ENCODE data around the gene RNF175. TPM values are rescaled to one million over a fixed set of nuclear protein-coding genes. Genes with fewer than 3 reads are reported as not detected.

The RNF175 gene
- total and polyA plus RNA-seq, 2 experiments from 2014 or later = 1.4 to 1.9 TPM

DNA sequence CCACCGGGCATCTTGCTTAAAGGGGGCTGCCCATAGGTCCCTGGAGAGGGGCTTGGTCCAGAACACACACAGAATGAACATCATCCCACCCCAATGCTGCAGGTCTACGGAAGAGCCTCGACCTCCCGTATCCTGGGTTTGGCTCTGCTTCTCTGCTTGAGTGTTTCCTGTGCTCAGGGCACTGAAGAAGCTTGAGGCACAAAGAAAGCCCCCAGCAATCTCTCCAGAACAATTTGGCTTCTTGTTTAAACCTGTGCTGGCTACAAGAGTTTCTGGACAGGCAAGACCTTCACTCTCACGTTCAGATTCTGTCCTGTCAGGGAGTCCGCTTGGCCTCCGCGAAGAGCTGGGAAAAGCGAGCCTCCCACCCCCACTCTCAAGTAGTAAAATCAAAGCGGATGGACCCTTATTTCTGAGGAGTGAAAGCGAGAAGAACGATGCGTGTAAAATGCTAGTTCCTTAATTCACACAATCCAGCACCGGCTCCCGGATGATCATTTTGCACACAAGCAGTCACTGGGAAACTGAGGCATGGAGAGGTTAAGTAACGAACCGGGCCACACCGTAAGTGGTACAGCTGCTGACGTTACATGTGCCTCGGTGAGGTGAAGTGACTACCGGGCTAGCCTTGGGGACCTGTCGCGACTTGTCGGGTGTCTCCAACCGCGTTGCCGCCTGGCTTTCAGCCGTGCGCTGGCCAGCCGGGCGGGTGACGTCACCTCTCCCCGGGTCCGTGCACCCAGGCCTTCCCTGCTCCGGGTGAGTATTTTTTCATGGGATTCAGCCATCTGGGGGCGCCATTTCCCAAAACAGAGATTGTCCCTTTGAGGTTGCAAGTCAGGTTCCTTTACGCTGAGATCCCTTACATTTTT, 32.2 kb upstream of the RNF175 start:
- Histone ChIP-seq H3K4me3 (peak overlapping the region; percentile 24), H3K27me3 (peaks cover 56% of the 10 kb centered on the region)

GRCh38 chr4:153790962-153791551, 31.2 kb upstream of the RNF175 start:
- peak; percentile 24 to 75 for DNase-seq (ENCODE audit: low read depth in 1 of 2, low spot score in 1 of 2)
- Histone ChIP-seq H3K27me3 (peaks cover 64% of the 10 kb centered on the region), H3K4me3 (peak overlapping the region; percentile 21)

More for the DNA sequence above, 32.2 kb upstream of the RNF175 start:
- Histone ChIP-seq H3K9me3 (ENCODE audit: low read depth) (no peaks in the 10 kb centered on the region), H3K36me3 (no peaks in the 10 kb centered on the region), H3K4me1 (ENCODE audit: low read depth) (no peaks in the 10 kb centered on the region), H3K27ac (no peak overlapping the region)
- peak; percentile 25 to 80 for DNase-seq (ENCODE audit: low read depth in 1 of 2, low spot score in 1 of 2)
- TF ChIP-seq, protein P1, sequence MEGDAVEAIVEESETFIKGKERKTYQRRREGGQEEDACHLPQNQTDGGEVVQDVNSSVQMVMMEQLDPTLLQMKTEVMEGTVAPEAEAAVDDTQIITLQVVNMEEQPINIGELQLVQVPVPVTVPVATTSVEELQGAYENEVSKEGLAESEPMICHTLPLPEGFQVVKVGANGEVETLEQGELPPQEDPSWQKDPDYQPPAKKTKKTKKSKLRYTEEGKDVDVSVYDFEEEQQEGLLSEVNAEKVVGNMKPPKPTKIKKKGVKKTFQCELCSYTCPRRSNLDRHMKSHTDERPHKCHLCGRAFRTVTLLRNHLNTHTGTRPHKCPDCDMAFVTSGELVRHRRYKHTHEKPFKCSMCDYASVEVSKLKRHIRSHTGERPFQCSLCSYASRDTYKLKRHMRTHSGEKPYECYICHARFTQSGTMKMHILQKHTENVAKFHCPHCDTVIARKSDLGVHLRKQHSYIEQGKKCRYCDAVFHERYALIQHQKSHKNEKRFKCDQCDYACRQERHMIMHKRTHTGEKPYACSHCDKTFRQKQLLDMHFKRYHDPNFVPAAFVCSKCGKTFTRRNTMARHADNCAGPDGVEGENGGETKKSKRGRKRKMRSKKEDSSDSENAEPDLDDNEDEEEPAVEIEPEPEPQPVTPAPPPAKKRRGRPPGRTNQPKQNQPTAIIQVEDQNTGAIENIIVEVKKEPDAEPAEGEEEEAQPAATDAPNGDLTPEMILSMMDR (IDR thresholded peaks at IDR 0.05; ENCODE audit: low read depth, low read length) = peak; percentile 37

DNA sequence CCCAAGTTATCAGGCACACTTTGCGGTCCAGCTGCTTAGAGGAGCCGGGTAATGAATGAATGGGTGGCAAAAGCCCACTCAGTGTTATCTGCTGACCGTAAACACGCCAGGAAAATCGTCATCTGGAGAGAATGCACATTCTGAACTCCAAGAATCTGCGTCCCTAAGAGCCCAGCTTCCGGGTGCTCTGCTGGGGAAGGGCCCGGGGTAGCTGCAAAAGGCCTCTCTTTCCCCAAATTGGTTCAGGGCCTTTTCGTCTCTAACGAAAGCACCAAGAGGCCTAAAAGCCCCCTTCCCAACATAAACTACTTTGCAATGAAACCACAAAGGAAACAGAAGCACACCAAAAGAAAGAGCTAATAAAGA, 30.7 kb upstream of the RNF175 start:
- Histone ChIP-seq H3K9me3 (ENCODE audit: low read depth) (no peaks in the 10 kb centered on the region), H3K4me3 (peak overlapping the region; percentile 21), H3K27ac (no peak overlapping the region), H3K27me3 (peaks cover 64% of the 10 kb centered on the region), H3K36me3 (no peaks in the 10 kb centered on the region), H3K4me1 (ENCODE audit: low read depth) (no peaks in the 10 kb centered on the region)
- no peak for DNase-seq (ENCODE audit: low read depth in 1 of 2, low spot score in 1 of 2)
- TF ChIP-seq, protein P1 (IDR thresholded peaks at IDR 0.05; ENCODE audit: low read depth, low read length) = no peak

More at GRCh38 chr4:153790962-153791551, 31.2 kb upstream of the RNF175 start:
- Histone ChIP-seq H3K4me1 (ENCODE audit: low read depth) (no peaks in the 10 kb centered on the region), H3K36me3 (no peaks in the 10 kb centered on the region), H3K9me3 (ENCODE audit: low read depth) (no peaks in the 10 kb centered on the region), H3K27ac (no peak overlapping the region)
- TF ChIP-seq, protein P1 (IDR thresholded peaks at IDR 0.05; ENCODE audit: low read depth, low read length) = peak; percentile 24

DNA sequence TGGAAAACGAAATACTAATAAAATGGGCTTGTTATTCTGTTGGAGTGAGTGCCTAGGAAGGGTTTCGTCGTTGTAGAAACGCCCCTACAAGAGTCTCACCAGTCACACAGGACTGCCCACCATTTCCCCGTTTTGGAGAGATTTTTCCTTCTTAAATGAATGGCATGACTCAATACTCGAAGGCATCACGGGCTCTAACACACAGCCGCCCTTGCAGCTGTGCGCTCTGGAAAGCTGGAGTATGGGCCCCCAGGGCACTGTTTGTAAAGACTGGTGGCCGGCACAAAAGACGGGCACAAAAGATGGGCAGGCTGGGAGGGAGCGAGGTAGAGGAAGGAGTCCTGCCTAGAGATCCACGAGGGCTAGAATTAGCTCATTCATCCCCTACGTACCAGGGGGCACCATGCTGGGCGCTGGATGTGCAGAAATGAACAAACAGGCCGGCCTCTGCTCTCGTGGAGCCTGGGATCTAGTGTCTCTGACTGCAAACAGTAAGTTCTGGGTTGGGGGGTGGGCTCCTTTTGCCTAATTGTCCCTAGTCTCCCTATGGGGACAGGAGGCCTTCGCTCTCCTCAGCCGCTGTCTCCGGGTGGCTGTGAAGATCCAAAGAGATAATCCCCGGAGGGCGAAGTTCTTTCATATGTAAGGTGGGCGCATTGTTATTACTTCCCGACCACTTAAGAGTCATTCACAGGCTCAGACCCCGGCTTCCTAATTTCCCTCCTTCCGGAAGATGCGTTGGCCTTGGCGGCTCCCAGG, 30.1 kb upstream of the RNF175 start:
- no peaks in the 10 kb centered on the region for H3K36me3 ChIP-seq
- H3K27me3 ChIP-seq = peaks cover 64% of the 10 kb centered on the region
- no peaks in the 10 kb centered on the region for H3K4me1 ChIP-seq (ENCODE audit: low read depth)
- H3K4me3 ChIP-seq = no peak overlapping the region
- no peak for DNase-seq (ENCODE audit: low read depth in 1 of 2, low spot score in 1 of 2)
- no peaks in the 10 kb centered on the region for H3K9me3 ChIP-seq (ENCODE audit: low read depth)
- H3K27ac ChIP-seq = no peak overlapping the region
- TF ChIP-seq, protein P1 (IDR thresholded peaks at IDR 0.05; ENCODE audit: low read depth, low read length) = no peak

- H3K4me1 ChIP-seq (ENCODE audit: low read depth) = no peaks in the 10 kb centered on the region
- peaks cover 64% of the 10 kb centered on the region for H3K27me3 ChIP-seq
- no peaks in the 10 kb centered on the region for H3K36me3 ChIP-seq
- H3K27ac ChIP-seq = no peak within 1 kb of the TSS
- H3K4me3 ChIP-seq = peak within 1 kb of the TSS; percentile 22
- TF ChIP-seq, protein P1 (IDR thresholded peaks at IDR 0.05; ENCODE audit: low read depth, low read length) = no peak
- DNase-seq (ENCODE audit: low read depth in 1 of 2, low spot score in 1 of 2) = peak in 1 of 2 donors; percentile 53
- no peaks in the 10 kb centered on the region for H3K9me3 ChIP-seq (ENCODE audit: low read depth)
These were observed 28.8 kb upstream of the RNF175 start, which contains the start of gene SFRP2 for GRCh38 chr4:153788413-153789276. TSS of gene SFRP2 (minus strand) at chr4:153789083. CDS start at chr4:153788835, 248 bp downstream.

Measured in cardiac muscle cell (in vitro differentiated cells and primary cell).